Measurements from ENCODE around the gene UNKL.

GRCh38 chr16:1348441-1348840, 66.1 kb downstream of the UNKL start:
- TF ChIP-seq EZH2phosphoT487 (conservative IDR thresholded peaks at IDR 0.05; ENCODE audit: low read length) (no peak), CTCF (IDR thresholded peaks at IDR 0.05; ENCODE audit: insufficient read depth, low read length, poor library complexity, severe bottlenecking) (no peak)
